ENCODE measurements around the gene SETMAR.
"Not testable (repeated sequence)": the region's sequence is repeated elsewhere in the genome, so short reads cannot be mapped to it uniquely, and the experiment has no call there.

DNA sequence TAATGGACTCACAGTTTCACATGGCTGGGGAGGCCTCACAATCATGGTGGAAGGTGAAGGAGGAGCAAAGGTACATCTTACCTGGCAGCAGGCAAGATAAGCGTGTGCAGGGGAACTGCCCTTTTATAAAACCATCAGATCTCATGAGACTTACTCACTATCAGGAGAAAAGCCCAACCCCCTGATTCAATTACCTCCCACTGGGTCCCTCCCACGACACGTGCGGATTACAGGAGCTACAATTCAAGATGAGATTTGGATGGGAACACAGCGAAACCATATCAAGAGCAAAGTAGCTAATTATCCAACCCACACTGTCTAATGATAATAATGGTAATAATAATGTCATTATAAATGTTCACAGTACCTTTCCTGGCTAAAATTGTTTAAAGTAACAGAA lies 6.7 kb upstream of the SETMAR start:
- TF ChIP-seq, protein P1, sequence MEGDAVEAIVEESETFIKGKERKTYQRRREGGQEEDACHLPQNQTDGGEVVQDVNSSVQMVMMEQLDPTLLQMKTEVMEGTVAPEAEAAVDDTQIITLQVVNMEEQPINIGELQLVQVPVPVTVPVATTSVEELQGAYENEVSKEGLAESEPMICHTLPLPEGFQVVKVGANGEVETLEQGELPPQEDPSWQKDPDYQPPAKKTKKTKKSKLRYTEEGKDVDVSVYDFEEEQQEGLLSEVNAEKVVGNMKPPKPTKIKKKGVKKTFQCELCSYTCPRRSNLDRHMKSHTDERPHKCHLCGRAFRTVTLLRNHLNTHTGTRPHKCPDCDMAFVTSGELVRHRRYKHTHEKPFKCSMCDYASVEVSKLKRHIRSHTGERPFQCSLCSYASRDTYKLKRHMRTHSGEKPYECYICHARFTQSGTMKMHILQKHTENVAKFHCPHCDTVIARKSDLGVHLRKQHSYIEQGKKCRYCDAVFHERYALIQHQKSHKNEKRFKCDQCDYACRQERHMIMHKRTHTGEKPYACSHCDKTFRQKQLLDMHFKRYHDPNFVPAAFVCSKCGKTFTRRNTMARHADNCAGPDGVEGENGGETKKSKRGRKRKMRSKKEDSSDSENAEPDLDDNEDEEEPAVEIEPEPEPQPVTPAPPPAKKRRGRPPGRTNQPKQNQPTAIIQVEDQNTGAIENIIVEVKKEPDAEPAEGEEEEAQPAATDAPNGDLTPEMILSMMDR (IDR thresholded peaks at IDR 0.05 in 4 of 5, conservative IDR thresholded peaks at IDR 0.05 in 1 of 5): not testable (repeated sequence)
- TF ChIP-seq POLR2A (IDR thresholded peaks at IDR 0.05): not testable (repeated sequence)
